HG03175 (cell line): ENCODE measurements around the gene ITGA5.

ENCODE experiments used
- ATAC-seq: cut with Tn5 transposase; IDR thresholded peaks from one replicate; pipeline ENCODE4 v1.9.1; 2021; ENCODE audit warnings: mild to moderate bottlenecking, moderate library complexity; ENCODE audit not compliant: unreplicated experiment

Gene ITGA5

DNA sequence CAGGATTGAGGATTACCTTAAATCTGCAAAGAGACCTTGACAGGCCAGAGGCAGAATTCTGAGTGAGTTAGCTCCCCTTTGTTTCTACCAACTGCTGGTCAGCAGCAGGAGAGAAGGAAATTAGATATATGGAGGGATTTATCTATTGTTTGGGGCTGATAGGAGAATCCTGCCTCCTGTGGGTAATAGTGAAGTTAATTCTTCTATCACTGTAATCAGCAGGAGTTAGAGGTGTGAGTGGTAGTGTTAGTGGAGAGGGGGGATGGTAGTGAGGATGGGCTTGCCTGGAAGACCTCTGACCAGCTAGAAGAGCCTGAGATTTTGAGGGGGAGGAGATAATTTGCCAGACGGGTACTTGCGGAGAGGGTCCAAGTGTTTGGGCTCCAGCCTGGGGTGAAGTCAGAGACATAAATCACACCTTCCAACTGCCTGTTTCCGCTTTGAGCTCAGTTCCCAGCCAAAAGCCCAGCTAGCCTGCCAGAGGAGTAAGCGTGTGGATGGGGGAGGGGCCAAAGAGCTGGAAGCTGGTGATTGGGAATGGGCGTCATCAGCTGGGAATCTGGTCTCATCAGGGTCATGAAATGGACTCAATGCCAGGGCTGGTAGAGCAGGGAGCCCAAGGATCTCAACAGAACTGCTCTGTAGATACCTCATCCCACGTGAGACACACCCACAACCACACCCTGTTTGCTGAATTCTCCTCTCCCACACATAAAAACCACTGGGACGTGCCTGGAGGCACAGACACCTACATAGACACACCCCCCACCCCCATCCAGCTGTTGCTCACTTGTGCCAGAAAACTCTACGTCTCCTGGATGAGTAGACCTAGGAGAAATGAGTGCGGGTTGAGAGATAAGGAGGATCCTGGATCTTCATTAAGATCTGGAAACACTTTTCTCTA, 13.1 kb upstream of the ITGA5 start:
- no peak for ATAC-seq

GRCh38 chr12:54430471-54431069, 11.5 kb upstream of the ITGA5 start:
- no peak for ATAC-seq

DNA sequence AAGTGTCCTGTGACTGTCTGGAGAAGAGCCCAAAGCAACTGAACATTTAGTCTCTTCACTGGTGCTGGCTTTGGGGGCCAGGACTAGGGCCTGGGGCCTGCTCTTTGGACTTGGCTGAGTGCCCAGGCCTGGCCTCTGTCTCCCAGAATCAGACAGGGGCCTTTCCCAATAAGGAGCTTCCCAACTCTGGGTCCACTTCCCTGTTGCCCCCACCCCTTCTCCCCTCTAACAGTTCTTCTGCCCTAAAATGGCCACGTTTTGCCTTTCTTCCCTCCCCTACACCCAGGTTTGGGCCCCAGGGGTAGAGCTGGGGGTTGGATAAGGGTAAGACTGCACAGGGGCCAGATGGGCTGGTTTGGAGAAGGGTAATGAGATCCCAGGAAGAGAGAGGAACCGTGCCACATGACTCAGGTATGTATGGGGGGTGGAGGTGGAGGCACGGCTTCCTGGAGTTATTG, 10.0 kb upstream of the ITGA5 start:
- no peak for ATAC-seq

- ATAC-seq: no peak
Measured at GRCh38 chr12:54428050-54429013, 9.3 kb upstream of the ITGA5 start.

GRCh38 chr12:54427106-54427505, 8.0 kb upstream of the ITGA5 start:
- ATAC-seq: no peak

- ATAC-seq: no peak
Measured at GRCh38 chr12:54426690-54427089, 7.6 kb upstream of the ITGA5 start.

- ATAC-seq: no peak
Measured at GRCh38 chr12:54425702-54426101, 6.6 kb upstream of the ITGA5 start.

DNA sequence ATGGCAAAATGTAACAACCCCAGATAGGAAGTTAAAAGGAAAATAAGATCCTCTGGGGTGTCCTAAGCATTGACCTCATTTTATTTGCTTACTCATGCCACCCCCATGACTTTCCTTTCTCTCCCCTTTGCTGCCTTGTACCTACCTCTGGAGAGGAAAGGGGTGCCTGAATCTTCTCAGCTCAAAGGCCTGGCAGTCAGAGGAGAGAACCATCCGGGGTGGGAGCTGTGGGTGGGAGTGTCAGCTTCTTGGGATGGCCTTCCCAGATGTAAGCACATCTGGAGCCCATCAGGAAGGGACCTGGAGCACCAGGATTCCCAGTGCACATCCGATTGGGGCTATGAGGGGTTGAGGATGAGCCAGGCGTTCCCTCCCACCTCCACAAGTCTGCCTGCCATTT, 5.2 kb upstream of the ITGA5 start:
- no peak for ATAC-seq

GRCh38 chr12:54423816-54424150, 4.7 kb upstream of the ITGA5 start:
- ATAC-seq: no peak

- ATAC-seq: no peak
Measured at GRCh38 chr12:54421879-54422250, 2.8 kb upstream of the ITGA5 start.

GRCh38 chr12:54421175-54421878, 2.3 kb upstream of the ITGA5 start:
- ATAC-seq: no peak

- ATAC-seq: no peak
Measured at GRCh38 chr12:54420766-54421144, 1.7 kb upstream of the ITGA5 start.

DNA sequence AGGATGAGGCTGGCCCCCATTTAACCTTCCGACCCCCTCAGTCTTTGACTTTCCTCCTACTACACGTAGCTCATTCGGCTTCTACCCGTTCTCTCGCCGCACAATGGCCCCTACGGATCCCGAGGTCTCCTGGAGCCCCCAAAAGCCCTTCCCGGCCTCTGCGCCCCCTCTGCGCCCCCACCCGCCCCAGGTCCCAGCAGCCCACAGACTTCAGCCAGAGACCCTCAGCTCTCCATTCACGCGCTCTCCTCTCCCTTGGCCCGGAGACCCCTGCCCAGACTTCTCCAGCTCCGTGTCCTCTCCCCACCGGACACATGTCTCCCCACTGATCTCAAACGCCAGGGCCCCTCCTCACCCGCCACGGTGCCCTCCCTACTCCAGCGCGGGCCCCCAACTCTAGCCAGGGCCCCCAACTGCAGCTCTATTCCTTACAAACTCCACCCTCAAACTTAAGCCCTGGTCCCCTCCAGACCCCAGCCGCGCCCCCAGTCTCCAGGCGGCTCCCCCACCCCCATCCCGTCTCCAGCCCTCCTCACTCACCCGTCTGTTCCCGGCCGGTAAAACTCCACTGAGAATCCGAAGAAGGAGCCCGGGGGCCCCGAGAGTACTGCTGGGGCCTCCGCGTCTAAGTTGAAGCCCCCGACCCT, 502 bp downstream of the ITGA5 start:
- no peak for ATAC-seq

DNA sequence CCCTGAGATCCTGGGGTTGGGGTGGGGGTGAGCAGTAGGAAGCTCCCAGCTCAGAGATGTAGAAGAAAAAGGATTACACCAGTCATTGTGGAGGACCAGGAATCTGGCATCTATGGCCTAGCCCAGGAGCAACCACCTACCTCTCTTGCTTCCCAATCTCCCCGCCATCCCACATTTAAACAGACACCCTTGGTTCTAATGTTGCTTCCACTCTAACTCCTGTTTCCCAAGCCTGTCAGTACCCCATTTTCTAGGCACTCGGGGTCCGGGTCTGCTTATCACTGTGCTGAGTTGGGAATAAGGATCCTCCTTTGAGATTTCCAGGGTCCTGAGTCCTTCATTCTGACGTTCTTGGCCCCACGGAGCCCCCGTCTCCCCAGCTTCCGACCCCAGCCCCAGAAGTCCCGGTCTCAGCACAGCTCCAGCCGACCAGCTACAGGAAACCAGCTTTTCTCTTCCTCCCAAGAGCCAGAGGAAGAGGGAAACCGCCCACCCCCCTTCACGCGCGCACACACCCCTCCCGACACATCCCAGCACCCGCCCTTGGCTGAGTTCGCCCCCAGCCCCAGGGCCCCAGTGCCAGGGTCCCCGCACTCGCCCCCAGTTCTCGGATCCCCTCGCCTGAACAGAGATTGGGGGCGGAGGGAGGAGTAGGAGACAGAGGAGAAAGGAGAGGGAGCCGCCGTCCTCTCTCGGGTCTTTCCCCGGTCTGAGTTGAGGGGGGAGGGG, 1.2 kb downstream of the ITGA5 start:
- no peak for ATAC-seq

DNA sequence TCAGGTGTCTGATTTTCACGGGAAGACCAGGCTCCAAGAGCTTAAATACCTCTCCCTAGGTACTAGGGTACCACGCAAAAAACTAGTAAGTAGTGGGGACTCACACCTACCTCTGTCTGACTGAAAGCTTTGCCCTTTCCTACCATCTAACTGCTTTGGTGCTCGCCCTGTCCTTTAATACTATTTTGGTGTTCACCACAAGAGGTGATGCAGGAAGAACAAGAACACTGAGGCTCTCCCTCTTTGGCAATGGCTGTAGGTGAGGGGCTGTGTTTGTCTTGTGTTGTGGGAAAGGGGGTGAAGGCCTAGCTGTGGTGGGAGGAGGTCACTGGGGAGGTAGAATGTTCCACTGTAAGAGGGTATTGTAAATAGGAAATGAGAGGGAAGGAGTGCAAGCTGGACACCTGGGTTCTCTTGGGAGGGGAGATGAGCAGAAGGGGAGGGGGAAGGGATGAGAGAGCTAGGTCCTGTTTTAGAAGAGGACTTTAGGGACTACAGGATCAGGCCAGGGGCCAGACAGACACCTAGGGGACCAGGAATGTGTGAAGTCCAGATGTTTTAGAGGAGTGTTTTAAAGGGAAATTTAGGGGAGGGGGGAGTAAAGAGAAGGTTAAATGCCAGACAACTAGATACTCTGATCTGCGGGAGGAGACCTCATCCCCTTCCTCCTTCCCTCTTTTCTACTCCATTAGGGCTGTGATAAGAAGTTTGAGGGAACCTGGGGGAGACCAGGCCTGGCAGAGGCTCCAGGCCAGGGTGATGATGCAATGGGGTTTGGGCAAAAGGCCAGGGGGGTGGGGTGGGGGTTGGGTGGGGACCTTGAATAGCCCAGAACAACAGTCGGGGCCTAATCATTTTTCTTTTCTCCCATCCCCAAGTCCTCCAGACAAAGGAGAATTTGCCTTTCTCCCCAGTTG, 2.1 kb downstream of the ITGA5 start:
- no peak for ATAC-seq

DNA sequence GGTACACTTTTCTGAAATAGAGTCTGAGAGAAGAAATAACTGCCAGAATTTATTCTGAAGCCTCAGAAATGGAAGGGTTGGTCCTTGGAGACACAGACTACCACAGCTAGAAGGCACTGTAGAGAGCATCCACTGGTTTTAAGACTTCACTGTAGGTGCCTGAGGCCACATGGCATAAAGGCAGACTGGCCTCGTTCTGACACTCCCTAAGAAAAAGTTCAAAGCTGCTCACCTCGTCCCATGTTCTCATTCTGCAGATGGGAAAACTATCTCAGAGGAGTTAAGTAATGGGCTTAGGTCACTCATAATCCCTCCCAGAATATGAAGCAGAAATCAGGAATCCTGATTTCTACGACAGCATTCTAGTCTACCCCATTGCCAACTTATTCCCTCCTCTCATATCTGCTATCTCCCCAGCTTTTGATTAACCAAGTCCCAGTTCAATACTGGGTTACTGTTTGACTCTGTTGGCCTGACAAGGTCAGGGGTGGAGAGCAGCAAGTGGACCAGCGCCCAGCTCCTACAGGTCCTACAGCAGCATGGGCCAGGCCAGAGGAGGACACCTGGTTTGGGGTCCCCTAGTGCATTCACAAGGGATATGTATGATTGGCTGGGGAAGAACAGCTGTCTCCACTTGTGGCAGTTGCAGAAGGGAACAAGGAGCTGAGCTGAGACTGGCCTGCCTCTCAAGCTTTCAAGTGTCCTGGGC, 3.7 kb downstream of the ITGA5 start:
- no peak for ATAC-seq

- no peak for ATAC-seq
Measured at GRCh38 chr12:54413284-54414190, 5.5 kb downstream of the ITGA5 start.
